DMS79 (cell line): ENCODE data around the gene ZYG11A.

Experiments
- DNase-seq: peaks from one replicate; lab custom pipeline; 2025; lab: John Stamatoyannopoulos, UW

Gene ZYG11A

DNA sequence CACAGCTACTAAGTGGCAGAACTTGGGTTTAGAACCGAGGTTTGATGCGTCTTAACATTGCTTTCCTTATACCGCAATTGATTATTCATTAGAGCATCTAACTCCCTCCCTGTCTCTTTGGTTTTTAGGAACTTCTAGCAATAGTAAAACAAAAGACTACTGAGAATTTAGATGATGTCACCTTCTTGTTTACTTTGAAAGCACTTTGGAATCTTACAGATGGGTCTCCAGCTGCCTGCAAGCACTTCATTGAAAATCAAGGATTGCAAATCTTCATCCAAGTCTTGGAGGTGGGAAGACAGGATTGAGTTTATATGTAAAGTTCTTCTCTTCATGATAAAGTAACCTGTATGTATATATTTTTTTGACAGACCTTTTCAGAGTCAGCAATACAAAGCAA is 35.0 kb downstream of the ZYG11A start:
- DNase-seq = no peak

DNA sequence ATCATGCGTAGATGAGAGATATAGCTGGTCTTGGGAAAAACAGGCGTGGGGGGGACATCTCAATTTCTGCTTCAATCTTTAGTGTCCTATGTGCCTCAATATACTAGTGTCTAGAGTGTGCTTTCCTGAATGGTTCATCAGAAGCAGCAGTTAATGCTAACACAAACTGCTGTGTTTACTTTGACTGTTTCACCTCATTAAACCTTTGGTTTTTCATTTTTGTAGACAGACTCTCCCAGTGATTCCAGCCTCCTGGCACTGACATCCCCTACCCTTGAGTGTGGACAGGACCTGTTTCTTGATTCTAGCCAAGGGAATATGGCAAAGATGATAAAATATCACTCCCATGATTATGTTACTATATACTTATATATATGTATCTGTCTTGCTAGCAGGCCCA is 37.6 kb downstream of the ZYG11A start:
- DNase-seq = no peak

DNA sequence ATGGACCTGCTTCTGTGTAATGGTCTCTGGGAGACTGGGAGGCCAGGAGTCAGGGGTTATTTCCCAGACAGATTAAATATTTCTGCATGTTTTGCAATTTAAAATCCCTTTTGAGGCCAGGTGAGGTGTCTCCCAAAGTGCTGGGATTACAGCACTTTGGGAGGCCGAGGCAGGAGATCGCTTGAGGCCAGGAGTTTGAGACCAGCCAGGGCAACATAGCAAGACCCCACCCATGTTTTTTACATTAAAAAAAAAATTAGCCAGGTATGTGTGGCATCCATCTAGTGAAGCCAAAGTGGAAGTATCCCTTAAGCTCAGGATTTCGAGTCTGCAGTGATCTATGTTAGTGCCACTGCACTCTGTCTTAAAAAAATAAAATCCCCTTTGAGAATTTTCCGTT is 44.9 kb downstream of the ZYG11A start:
- no peak for DNase-seq

DNA sequence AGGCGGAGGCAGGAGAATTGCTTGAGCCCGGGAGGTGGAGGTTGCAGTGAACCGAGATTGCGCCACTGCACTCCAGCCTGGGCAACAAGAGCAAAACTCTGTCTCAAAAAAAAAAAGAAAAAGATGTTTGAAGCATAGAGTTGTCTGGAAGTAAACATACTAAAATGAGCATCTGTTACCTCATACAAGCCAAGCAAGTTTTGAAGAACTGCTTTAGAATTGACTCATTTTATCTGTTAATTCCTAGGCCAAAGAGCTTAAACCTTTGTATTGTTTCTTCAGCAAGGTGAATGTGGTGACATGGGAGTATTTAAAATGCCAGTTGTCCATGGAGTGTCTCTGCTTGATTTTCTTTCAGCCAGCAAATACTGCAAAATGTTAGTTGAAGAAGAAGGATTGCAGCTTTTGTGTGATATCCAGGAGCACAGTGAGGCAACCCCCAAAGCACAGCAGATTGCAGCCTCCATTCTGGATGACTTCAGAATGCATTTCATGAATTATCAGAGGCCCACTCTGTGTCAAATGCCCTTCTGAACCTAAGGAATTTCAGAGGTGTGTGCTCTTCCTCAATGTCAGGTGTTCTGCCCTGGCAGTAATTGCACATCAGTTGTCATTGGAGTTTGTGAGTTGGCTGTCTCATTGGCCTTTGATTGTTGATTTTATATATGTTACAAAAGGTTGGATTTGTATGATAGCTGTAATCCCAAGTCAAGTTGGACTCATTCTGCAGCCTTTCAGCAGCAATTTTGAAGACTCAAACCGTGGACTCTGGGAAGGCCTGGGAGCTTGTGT is 50.1 kb downstream of the ZYG11A start:
- no peak for DNase-seq

DNA sequence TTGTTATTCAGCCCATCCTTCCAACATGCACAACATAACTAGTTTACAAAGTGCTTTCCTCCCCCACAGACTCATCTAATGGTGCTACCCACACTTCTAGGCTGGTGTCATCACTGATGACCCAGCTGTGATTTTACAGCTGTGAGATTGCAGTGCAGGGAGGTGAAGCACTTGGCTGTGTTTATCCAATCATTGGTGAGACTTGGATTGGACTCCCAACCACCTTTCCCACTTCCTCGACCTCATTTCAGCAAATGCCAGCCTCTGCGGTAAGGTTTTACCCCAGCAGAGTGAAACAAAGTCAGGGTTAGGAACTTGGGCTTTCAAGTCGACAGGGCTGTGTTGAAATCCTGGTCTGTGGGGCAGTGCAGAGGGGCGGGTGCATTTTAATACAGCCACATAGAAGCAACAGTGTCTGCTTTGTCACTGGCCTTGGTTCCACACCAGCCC is 56.9 kb downstream of the ZYG11A start:
- DNase-seq = no peak

DNA sequence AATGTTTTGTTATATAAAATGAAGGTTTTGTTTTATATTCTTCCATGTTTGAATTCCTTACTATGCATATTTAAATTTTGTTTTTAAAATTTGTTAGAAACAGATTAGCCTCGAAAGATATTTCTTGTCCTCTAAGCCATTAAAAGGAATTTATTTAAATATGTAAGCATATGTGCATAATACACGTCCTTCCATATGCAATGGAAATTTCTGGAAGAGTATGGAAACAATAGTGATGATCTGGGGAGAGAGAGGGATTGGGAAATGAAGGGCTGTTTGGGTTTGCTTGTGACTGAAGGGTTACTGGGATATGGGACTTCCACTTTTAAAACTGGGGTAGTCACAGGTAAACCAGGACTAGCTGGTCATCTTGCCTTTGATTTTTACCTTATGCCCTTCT is 57.8 kb downstream of the ZYG11A start:
- DNase-seq = no peak

DNA sequence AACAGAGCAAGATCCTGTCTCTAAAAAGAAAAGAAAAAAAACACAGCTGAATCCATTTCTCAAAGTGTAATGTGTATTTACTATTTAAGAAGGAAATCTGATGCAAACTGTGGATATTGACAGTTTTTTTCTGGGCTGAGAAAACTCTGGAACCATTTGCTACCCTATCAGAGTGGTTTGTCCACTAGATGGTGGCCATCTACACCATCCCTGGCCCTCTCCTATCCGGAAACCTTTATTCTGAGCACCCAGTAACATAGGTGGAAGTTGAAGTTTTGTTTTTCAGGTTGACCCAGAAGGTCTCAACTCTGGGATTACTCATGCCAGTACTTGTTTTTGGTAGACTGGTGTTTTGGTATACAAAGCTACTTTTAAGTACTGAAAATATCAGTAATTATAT is 58.8 kb downstream of the ZYG11A start:
- DNase-seq = no peak

DNA sequence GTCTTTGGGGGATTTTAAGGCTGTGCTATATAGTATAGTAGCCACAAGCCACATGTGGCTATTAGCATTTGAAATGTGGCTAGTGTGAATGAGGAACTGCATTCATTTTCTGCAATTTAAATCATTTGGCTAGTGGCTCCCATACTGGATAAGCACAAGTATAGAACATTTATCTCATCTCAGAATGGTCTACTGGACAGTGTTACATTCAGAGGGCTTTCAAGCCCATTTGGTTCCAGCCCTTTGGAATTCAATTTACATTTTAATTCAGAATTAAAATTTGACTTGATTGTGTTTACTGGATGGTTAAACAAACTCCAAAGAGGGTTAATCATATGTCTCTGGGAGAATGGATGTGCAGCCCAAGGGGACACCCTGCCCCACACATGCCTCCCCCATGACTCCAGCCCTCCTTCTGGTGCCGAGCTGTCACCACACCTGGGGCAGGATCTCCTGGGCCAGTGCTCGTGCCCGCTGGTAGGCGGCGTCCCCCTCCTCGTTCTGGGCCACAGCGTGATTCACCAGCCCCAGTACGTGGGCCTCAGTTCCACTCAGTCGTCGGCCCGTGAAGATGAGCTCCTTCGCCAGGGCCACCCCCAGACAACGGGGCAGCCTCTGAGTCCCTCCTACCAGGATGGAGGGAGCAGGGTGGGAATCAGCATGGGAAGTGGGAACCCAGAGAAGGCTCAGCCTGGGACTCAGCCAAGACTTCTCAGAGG is 61.8 kb downstream of the ZYG11A start:
- no peak for DNase-seq

DNA sequence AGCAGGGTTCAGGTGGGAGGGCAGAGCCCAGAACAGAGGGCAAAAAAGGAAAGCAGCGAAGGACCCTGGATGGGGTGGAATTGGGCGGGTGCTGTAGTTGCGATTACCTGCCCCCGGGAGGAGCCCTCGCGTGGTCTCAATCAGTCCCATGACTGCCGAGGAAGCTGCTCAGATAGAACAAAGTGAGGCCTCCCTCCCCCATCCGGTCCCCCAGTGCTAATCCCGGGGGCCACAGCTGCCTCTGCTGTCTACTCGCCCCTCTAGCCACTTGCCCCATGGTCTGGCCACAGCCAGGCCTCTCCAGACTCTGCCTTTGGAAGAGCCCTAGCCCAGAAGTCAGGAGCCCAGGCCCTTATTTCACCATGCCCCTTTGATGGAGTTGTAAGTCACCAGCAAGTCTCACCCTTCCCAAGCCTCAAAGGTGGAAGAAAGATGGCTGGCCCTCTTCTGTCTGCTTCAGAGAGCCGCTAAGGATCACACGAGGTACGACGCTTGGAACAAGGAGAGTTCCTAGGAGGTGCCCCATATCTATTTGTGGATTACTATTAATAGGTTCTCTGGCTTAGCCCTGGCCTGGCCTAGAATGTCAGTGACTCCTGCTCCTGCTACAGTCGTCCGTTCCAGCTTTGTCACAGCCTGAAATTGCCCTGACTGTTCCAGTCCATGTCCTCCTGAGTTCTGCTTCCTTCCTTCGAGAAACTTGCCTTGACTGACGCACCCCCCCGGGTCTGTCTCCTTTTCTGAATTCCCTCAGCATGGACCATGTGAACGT is 62.6 kb downstream of the ZYG11A start:
- DNase-seq = no peak

DNA sequence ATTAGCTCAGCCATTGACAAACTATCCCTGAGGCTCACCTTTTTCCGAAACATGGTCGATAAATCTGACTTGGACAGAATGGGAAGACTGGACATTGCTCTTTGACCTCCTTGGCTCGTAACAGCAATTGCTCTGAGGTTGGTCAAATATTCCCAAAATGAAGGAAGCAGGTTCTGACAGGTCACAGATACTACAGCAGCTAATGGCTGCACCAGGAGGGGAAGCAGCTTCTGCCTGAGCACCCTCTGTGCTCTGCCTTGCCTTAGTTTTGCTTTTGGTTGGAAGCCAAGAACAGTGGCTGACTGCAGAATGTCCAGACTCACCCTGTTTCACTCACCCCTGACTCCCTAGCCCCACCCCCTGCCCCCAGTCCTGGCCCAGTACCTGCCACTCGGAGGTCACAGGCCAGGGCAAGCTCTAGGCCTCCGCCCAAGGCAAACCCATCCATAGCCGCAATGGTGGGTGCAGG is 63.6 kb downstream of the ZYG11A start:
- no peak for DNase-seq

DNA sequence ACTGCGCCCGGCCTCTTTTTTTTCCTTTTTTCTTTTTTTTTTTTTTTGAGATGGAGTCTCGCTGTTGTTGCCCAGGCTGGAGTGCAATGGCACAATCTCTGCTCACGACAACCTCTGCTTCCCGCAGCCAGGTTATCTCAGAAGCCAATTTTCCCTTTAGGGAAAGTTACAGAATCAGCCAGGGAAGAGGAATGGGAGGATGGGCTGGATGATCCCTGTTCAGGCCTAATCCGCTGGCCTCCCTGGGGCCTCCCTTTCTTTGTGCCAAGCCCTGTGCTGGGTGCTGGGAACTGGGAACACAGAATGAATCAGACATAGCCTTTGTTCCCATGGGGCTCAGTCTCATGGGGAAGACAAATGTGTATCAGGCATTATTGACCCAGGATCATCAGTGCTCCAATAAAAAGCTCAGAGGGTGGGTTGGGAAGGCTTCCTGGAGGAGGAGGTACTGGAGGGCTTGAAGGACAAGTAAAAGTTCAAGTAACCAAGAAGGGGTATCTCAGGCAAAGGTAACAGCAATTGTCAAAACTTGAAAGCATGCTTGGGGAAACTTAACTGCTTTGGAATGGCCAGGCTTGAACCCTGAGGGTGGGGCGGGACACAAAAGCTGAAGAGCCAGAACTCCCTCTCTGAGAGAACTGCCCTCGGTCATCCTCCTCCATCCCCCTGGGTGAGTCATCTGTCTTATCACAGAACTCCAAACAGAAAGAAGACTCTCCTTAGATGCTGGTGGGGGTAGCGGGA is 64.7 kb downstream of the ZYG11A start:
- no peak for DNase-seq

DNA sequence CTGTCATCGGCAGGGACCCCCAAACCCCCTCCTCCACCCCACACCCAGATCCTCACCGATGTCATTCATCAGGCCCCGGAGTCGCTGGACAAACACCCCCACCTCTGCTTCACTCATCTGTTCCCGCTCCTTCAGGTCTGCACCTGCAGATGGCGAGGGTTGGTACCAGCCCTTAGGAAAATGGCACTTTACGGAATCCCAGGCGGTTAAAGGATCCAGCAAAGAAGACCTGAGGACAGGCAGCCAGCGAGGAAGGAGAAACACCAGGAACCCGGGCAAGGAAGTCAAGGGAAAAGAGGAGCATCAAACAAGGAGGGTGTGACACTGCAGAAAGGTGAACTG is 65.2 kb downstream of the ZYG11A start:
- DNase-seq = no peak

DNA sequence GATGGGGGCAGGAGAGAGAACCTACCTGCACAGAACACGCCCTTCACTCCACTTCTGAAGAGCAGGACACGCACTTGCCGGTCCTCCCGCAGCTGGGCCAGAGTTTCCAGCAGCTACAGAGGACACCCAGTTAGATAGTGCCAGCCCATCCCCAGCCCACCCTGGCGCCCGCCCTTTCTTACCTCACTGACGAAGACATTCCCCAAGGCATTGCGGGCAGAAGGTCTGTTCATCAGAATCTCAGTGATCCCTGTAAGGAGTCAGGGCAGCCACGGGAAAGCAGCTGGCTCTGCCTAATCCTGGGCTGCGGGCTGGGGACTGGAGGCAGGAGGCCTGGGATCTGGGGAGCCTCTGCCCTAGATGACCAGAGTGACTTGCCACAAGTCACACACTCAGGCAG is 69.0 kb downstream of the ZYG11A start:
- DNase-seq = no peak

DNA sequence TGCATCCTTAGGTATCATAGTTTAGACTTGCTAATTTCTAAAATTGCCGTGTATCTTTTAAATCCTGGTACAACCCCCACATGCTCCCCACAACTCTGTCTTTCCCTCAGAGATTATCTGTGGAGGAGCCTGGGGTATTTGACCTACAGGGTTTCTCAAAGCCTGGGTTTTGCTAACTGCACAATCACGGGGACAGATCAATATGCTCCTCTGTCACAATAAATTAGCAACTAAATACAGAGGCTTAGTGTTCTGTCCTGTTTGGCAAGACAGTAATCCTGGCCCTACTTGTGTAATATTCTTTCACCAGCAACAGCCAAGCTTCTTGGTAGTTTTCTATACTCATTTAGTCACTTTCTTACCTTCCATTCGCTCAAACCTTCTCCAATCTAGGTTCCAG is 70.5 kb downstream of the ZYG11A start:
- DNase-seq = no peak

DNA sequence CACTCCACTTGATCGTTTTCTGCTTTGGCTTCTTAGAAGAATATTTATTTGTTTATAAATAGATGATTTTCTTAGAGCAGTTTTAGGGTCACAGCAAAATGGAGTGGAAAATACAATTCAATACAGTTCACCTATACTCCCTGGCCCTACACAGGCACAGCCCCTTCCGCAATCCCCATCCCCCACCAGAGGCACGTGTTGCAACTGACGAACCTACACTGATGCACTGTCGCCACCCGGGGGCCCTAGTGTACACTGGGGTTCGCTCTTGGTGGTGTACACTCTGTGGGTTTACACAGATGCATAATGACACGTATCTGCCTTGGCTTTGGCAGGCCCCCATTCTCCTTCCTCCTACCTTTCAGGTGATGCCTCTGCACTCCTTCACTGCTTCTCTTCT is 71.0 kb downstream of the ZYG11A start:
- no peak for DNase-seq

DNA sequence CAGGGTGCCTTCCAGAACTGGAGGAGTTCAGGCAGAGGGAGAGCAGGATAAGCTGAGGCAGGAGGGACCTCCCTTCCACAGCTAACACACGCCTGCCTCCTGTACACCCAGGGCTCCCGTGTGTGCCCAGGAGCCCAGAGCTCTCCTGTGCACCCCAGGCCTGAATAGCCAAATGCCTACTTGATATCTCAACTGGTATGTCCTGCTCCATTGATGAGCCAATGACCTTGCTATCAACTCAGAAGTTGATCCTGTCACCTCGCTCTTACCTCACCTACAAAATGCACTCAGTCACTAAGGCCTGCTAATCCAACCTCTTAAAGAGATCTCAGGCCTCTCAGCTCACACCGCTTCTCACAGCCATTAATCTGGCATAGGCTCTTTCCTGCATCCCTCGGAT is 71.9 kb downstream of the ZYG11A start:
- no peak for DNase-seq

DNA sequence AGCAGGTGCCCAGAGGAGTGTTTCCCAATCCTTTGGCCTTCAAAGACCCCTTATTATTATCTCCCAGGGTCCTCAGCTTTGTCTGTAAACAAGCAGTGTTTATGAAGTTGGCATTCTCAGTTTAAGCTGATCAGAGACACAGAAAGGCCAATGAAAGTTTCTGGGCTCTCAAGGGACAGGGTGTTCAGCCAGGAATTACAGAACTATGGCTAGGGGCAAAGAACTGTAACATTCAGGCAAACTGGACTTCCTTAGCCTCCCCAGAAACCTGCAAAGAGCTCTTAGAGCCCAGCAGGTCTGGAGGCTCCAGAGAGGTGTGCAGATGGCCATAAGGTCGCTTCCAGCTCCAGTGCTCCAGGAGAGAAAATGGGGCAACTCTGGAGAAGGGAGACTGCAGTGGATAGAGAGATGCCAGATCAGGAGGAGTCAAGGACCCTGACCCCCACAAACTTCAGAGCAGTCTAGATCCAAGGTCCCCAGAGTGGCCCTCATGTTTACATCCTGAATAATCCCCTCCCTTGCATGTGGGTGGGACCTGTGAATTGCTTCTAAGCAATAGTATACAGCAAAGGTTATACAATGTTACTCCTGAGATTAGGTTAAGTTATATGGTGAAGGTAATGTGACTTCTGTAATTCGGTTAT is 72.8 kb downstream of the ZYG11A start:
- DNase-seq = no peak

DNA sequence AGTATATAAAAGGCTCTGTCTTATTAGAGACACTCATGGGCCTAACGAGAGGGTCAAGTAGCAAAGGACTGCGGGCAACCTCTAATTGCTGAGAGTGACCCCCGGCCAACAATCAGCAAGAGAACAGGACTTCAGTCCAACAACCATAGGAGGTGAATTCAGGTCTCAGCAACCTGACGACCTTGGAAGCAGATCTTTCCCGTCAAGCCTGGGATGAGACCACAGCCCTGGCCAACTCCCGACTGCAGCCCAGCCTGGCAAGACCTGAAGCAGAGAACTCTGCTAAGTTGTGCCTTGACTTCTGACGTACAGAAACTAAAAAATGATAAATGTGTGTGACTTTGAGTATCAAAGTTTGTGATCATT is 73.3 kb downstream of the ZYG11A start:
- no peak for DNase-seq

DNA sequence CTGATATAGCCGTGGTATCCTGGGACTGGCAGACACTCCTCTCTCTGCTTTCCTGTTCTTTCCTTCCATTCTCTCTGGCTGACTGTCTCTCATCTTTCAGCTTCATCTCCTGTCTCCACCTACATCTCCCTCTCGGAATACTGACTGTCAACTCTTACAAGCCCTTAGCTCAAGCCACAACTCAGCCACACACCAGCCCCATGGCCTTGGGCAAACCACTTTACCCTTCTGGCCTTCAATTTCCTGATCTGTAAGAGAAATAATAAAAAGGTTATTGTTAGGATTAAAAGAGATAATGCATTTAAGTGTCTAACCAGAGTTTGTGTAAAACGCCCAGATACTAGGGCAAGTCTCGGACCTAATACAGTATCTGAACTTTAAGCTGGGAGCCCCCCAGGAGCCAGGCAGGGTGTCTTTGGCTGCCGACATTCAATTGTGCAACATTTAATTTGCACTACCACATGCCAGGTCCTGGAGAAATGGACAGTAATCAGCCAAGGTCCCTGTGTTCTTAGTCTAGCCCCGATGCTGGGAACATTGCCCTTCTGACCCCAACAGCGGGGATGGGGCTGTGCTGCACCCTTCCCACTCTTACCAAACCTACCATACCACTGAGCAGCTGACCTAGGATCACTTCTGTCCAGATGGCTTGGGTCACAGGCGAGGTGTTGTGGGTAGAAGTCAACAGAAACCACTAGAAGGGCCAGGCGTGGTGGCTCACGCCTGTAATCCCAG is 73.8 kb downstream of the ZYG11A start:
- DNase-seq = no peak

DNA sequence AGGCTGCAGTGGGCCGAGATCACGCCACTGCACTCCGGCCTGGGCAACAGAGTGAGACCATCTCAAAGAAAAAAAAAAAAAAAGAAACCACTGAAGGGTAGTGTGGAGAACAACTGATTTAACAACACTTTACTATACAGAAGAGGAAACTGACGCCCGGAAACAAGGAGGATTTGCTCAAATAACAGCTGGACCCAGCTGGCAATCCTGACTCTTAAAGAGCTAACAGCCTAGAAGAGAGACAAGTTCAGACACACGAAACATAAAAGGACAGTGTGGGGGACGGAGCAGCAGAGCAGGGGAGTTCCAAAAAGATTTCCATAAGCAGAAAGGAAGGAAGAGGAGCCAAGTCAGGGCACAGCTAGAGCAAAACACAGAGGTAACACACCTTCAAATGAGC is 74.6 kb downstream of the ZYG11A start:
- DNase-seq = no peak

DNA sequence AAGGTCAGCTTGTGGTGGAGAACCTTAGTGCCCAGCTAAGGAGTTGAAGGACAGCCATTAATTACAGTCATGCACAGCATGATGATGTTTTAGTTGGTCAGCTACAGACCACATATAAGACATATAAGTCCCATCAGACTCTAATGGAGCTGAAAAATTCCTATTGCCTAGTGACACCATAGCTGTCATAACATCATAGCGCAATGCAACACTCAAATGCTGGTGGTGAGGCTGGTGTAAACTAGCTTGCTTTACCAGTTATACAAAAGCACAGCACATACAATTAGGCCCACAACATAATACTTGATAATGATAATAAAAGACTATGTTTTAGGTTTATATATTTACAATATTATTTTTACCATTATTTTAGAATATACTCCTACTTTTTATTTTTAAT is 75.0 kb downstream of the ZYG11A start:
- DNase-seq = no peak
